GM12801 (cell line): ENCODE measurements around the gene SLC35E4.

Source experiments
- CTCF ChIP-seq: IDR thresholded peaks from one replicate; pipeline ENCODE4 v1.5.1; 2011; ENCODE audit warnings: control low read depth; ENCODE audit not compliant: insufficient read length; ENCODE audit errors: extremely low read depth

SLC35E4 gene

GRCh38 chr22:30664798-30665197 lies 29.2 kb downstream of the SLC35E4 start:
- no peak for TF ChIP-seq CTCF

GRCh38 chr22:30665266-30665665 lies 29.7 kb downstream of the SLC35E4 start:
- no peak for TF ChIP-seq CTCF

DNA sequence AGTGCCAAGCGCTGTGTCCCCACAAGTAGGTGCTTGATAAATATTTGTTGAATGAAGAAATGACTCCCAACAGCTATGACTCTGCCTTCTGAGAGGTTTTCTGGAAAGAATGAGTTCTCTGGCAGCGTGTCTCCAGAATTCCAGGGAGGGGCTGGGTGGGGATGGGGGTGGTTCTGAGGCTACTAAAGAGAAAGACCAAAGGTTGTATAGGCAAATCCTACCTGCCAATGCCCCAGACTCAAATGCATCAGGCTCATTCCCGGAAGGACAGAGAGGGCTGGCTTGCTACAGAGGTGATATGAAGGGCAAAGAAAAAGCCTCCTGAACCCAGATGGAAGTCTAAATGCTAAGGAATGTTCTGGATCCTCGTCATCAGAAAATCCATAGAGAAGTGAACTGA lies 30.2 kb downstream of the SLC35E4 start:
- TF ChIP-seq CTCF: no peak

GRCh38 chr22:30667107-30667493 lies 31.5 kb downstream of the SLC35E4 start:
- TF ChIP-seq CTCF: no peak

GRCh38 chr22:30667494-30668385 lies 32.2 kb downstream of the SLC35E4 start, which contains the start of gene DUSP18:
Gene DUSP18 (minus strand): TSS chr22:30667875. CDS start chr22:30664003, 3,872 bp downstream.
- no peak for TF ChIP-seq CTCF

GRCh38 chr22:30668386-30668710 lies 32.8 kb downstream of the SLC35E4 start:
- no peak for TF ChIP-seq CTCF

- TF ChIP-seq CTCF: no peak
Observed at GRCh38 chr22:30671071-30671470, 35.5 kb downstream of the SLC35E4 start.
